B cell (primary cell): ENCODE data around the gene RBP2.

Experiments
- CTCF ChIP-seq: fragments of 200-600 bp; IDR thresholded peaks from one replicate; pipeline ENCODE4 v1.8.0; 2022; ENCODE audit warnings: antibody characterized with exemption, mild to moderate bottlenecking
- EZH2 ChIP-seq: IDR thresholded peaks from 2 replicates; pipeline ENCODE4 v1.6.1; 2012; ENCODE audit warnings: borderline replicate concordance, low read depth, mild to moderate bottlenecking, moderate library complexity, low read length; ENCODE audit not compliant: insufficient read depth, poor library complexity, severe bottlenecking

GRCh38 chr3:139499536-139499935, 23.2 kb upstream of the RBP2 start:
- no peak for TF ChIP-seq CTCF
- no peak for TF ChIP-seq EZH2
